Gastroesophageal sphincter (tissue), 3 donors: ENCODE data around the gene REX1BD.

Experiments used
- EP300 ChIP-seq: sonication (generic); formaldehyde crosslinking; IDR thresholded peaks from one replicate; pipeline ENCODE4 v1.6.1; 2017; ENCODE audit warnings: antibody characterized with exemption, mild to moderate bottlenecking
- POLR2A ChIP-seq, 2 donors: fragments of 450-650 bp; IDR thresholded peaks; one replicate each; pipeline ENCODE4 v1.6.1; 2017; ENCODE audit warnings: antibody characterized with exemption in 2 of 2, mild to moderate bottlenecking in 2 of 2, moderate library complexity in 1 of 2
- TF ChIP-seq, protein P1 (sequence below), 4 experiments: fragments of 200-600 bp in 2 of 4; fragments of 450-650 bp in 2 of 4; sonication (generic) in 1 of 4; IDR thresholded peaks; one replicate each; pipeline ENCODE4 v1.5.1; 2017 to 2019; ENCODE audit warnings: antibody characterized with exemption in 4 of 4, mild to moderate bottlenecking in 2 of 4, moderate library complexity in 2 of 4

GRCh38 chr19:18574691-18575291, 13.8 kb upstream of the REX1BD start:
- TF ChIP-seq EP300 (no peak), POLR2A (IDR thresholded peaks at IDR 0.05) (no peak)
- TF ChIP-seq, protein P1, sequence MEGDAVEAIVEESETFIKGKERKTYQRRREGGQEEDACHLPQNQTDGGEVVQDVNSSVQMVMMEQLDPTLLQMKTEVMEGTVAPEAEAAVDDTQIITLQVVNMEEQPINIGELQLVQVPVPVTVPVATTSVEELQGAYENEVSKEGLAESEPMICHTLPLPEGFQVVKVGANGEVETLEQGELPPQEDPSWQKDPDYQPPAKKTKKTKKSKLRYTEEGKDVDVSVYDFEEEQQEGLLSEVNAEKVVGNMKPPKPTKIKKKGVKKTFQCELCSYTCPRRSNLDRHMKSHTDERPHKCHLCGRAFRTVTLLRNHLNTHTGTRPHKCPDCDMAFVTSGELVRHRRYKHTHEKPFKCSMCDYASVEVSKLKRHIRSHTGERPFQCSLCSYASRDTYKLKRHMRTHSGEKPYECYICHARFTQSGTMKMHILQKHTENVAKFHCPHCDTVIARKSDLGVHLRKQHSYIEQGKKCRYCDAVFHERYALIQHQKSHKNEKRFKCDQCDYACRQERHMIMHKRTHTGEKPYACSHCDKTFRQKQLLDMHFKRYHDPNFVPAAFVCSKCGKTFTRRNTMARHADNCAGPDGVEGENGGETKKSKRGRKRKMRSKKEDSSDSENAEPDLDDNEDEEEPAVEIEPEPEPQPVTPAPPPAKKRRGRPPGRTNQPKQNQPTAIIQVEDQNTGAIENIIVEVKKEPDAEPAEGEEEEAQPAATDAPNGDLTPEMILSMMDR (IDR thresholded peaks at IDR 0.05), result no peak
